Measurements from ENCODE around the gene RALGAPA2.

- no peak for TF ChIP-seq CTCF (IDR thresholded peaks at IDR 0.05)
- no peak for TF ChIP-seq POLR2A (IDR thresholded peaks at IDR 0.05)
Observed at GRCh38 chr20:20612251-20612650, 100.2 kb downstream of the RALGAPA2 start.

Measured in testis (tissue), 2 donors.